Prostate gland (tissue), 2 donors: ENCODE measurements around the gene TREM1. TPM values are rescaled to one million over a fixed set of nuclear protein-coding genes. Genes with fewer than 3 reads are reported as not detected.

Experiments
- DNase-seq: peaks from one replicate; pipeline ENCODE4 v3.0.0-alpha.2; 2019; ENCODE audit warnings: low spot score
- H3K27ac ChIP-seq, 2 donors: fragments of 200-600 bp; sonication (generic); 2 replicates each; pipeline ENCODE4 v1.5.1; 2017 to 2019
- H3K27me3 ChIP-seq: fragments of 200-600 bp; sonication (generic); replicated peaks from 2 replicates; pipeline ENCODE4 v1.5.1; 2019; ENCODE audit not compliant: insufficient read depth
- H3K36me3 ChIP-seq, 2 donors: fragments of 200-600 bp; sonication (generic); 1 replicate in 1 of 2; 2 replicates in 1 of 2; pipeline versions ENCODE4 v1.5.1 to v1.8.1; 2017 to 2019
- H3K4me1 ChIP-seq: fragments of 200-600 bp; sonication (generic); replicated peaks from 2 replicates; pipeline ENCODE4 v1.5.1; 2019
- H3K4me3 ChIP-seq, 2 donors: fragments of 200-600 bp; sonication (generic); 2 replicates each; pipeline ENCODE4 v1.5.1; 2017 to 2019
- H3K9me3 ChIP-seq: fragments of 200-600 bp; sonication (generic); 2 replicates; pipeline ENCODE4 v1.5.1; 2017
- CTCF ChIP-seq, 4 experiments: fragments of 200-600 bp in 2 of 4; fragments of 450-650 bp in 2 of 4; sonication (generic) in 2 of 4; IDR thresholded peaks; 1 replicate in 3 of 4; 2 replicates in 1 of 4; pipeline ENCODE4 v1.5.1; 2016 to 2019; ENCODE audit warnings: antibody characterized with exemption in 4 of 4, mild to moderate bottlenecking in 2 of 4, moderate library complexity in 2 of 4
- POLR2A ChIP-seq: fragments of 450-650 bp; IDR thresholded peaks from one replicate; pipeline ENCODE4 v1.6.1; 2016; ENCODE audit warnings: antibody characterized with exemption, mild to moderate bottlenecking
- POLR2AphosphoS5 ChIP-seq: sonication (generic); formaldehyde crosslinking; IDR thresholded peaks from one replicate; pipeline ENCODE4 v1.6.1; 2017; ENCODE audit warnings: antibody characterized with exemption
- WGBS: methylation state at CpG from one replicate; pipeline ENCODE4 v1.1.5; 2018; 5-methylcytosine and 5-hydroxymethylcytosine counted together
- intact Hi-C: fragments of 100-400 bp; cut with DNase I; formaldehyde crosslinking; loops from one replicate; pipeline ENCODE4 v1.14.2; 2022
- total RNA-seq, 2 donors: library from RNA; depleted of rRNA; stranded (reverse); fragments of >200 nt; gene quantifications; one replicate each; pipeline ENCODE4 v1.1.0, GENCODE V29; 2016

TREM1 gene
- total RNA-seq, 2 donors from 2014 or later: not detected

- WGBS: 89% methylated on average over 4 of the region's 4 CpGs
- Histone ChIP-seq H3K27ac (no peak overlapping the region), H3K4me1 (no peaks in the 10 kb centered on the region), H3K9me3 (no peaks in the 10 kb centered on the region), H3K27me3 (no peaks in the 10 kb centered on the region), H3K36me3 (no peaks in the 10 kb centered on the region), H3K4me3 (no peak overlapping the region)
- intact Hi-C loops: no loop called here
- TF ChIP-seq POLR2A (no peak), POLR2AphosphoS5 (no peak)
- no peak for DNase-seq
Observed at GRCh38 chr6:41236276-41236675, 50.2 kb downstream of the TREM1 start.

GRCh38 chr6:41232667-41233066 is 53.8 kb downstream of the TREM1 start:
- DNase-seq: no peak
- no peaks in the 10 kb centered on the region for H3K9me3 ChIP-seq
- no peak overlapping the region for H3K27ac ChIP-seq
- H3K27me3 ChIP-seq: no peaks in the 10 kb centered on the region
- intact Hi-C loops: no loop called here
- no peak for TF ChIP-seq POLR2AphosphoS5
- no peak for TF ChIP-seq CTCF (IDR thresholded peaks at IDR 0.05)
- no peak for TF ChIP-seq POLR2A
- H3K4me3 ChIP-seq: no peak overlapping the region
- no peaks in the 10 kb centered on the region for H3K4me1 ChIP-seq
- H3K36me3 ChIP-seq: no peaks in the 10 kb centered on the region
- WGBS: 81% methylated on average over 6 of the region's 6 CpGs

- H3K4me1 ChIP-seq: no peaks in the 10 kb centered on the region
- 68% methylated on average over 5 of the region's 5 CpGs for WGBS
- no peak overlapping the region for H3K27ac ChIP-seq
- H3K27me3 ChIP-seq: no peaks in the 10 kb centered on the region
- no peak for DNase-seq
- no peak overlapping the region for H3K4me3 ChIP-seq
- no peaks in the 10 kb centered on the region for H3K36me3 ChIP-seq
- H3K9me3 ChIP-seq: no peaks in the 10 kb centered on the region
- intact Hi-C loops: no loop called here
- TF ChIP-seq POLR2AphosphoS5 (no peak), CTCF (IDR thresholded peaks at IDR 0.05) (no peak), POLR2A (no peak)
Observed at GRCh38 chr6:41231246-41231645, 55.2 kb downstream of the TREM1 start.

- Histone ChIP-seq H3K9me3 (no peaks in the 10 kb centered on the region), H3K27me3 (no peaks in the 10 kb centered on the region), H3K4me3 (no peak overlapping the region), H3K4me1 (no peaks in the 10 kb centered on the region), H3K27ac (no peak overlapping the region), H3K36me3 (no peaks in the 10 kb centered on the region)
- no peak for DNase-seq
- WGBS: 89% methylated on average over 4 of the region's 4 CpGs
- no peak for TF ChIP-seq POLR2A
- no peak for TF ChIP-seq CTCF (IDR thresholded peaks at IDR 0.05)
- TF ChIP-seq POLR2AphosphoS5: no peak
- intact Hi-C loops: no loop called here
Observed at GRCh38 chr6:41229721-41230120, 56.8 kb downstream of the TREM1 start.

GRCh38 chr6:41228616-41229015 is 57.9 kb downstream of the TREM1 start:
- TF ChIP-seq CTCF (IDR thresholded peaks at IDR 0.05) (no peak), POLR2AphosphoS5 (no peak), POLR2A (no peak)
- no peak for DNase-seq
- Histone ChIP-seq H3K36me3 (no peaks in the 10 kb centered on the region), H3K9me3 (no peaks in the 10 kb centered on the region), H3K4me1 (no peaks in the 10 kb centered on the region), H3K27me3 (no peaks in the 10 kb centered on the region), H3K4me3 (no peak overlapping the region), H3K27ac (no peak overlapping the region)
- intact Hi-C loops: no loop called here
- whole genome bisulfite sequencing: 52% methylated on average over 5 of the region's 5 CpGs
